PC-3 (cell line): Measurements from ENCODE around the gene ZFHX2. TPM values are rescaled to one million over a fixed set of nuclear protein-coding genes. Genes with fewer than 3 reads are reported as not detected.
A peak's percentile ranks its signal among the peaks of the same experiment; 100 is the strongest.

ENCODE experiments used
- ATAC-seq: fragments of 200-7000 bp; cut with Tn5 transposase; 2 replicates; pipeline ENCODE4 v1.9.1; 2020; ENCODE audit warnings: mild to moderate bottlenecking, moderate library complexity
- BruUV-seq: library from RNA; stranded (reverse); fragments of 400-500 nt; replicated peaks from 2 replicates; lab custom pipeline; 2021; lab: Mats Ljungman, UMichigan
- CTCF ChIA-PET: fragments of 300-600 bp; sonication (Branson Sonifier 250); formaldehyde crosslinking; loops from one replicate; lab custom pipeline; 2022; ENCODE audit warnings: antibody characterized with exemption; lab: Charles Lee
- POLR2A ChIA-PET: fragments of 300-600 bp; sonication (Branson Sonifier 250); formaldehyde crosslinking; loops from one replicate; lab custom pipeline; 2022; ENCODE audit warnings: antibody characterized with exemption; ENCODE audit not compliant: unreplicated experiment; lab: Charles Lee
- DNase-seq: peaks from one replicate; pipeline ENCODE4 v3.0.0-alpha.2; 2015
- H2AFZ ChIP-seq: fragments of 300-600 bp; sonication (generic); 2 replicates; pipeline ENCODE4 v1.6.0; 2016; ENCODE audit warnings: antibody characterized with exemption, low read length
- H3F3A ChIP-seq: fragments of 300-600 bp; sonication (generic); one replicate; pipeline ENCODE4 v1.6.0; 2017; ENCODE audit warnings: antibody characterized with exemption, low read length, control low read depth, mild to moderate bottlenecking; ENCODE audit not compliant: unreplicated experiment
- H3K27ac ChIP-seq: fragments of 300-600 bp; sonication (generic); 2 replicates; pipeline ENCODE4 v1.5.1; 2016; ENCODE audit warnings: mild to moderate bottlenecking, low read length
- H3K27me3 ChIP-seq: fragments of 300-600 bp; sonication (generic); 2 replicates; pipeline ENCODE4 v1.6.1; 2016; ENCODE audit warnings: low read length, mixed read lengths
- H3K36me3 ChIP-seq: fragments of 300-600 bp; sonication (generic); 2 replicates; pipeline ENCODE4 v1.6.1; 2016; ENCODE audit warnings: low read depth, mixed run types, low read length, mixed read lengths
- H3K4me1 ChIP-seq: fragments of 300-600 bp; sonication (generic); 2 replicates; pipeline ENCODE4 v1.5.1; 2016; ENCODE audit warnings: low read length; ENCODE audit not compliant: insufficient read depth
- H3K4me2 ChIP-seq: fragments of 300-600 bp; sonication (generic); 2 replicates; pipeline ENCODE4 v1.6.0; 2016; ENCODE audit warnings: low read length
- H3K4me3 ChIP-seq: fragments of 300-600 bp; sonication (generic); 2 replicates; pipeline ENCODE4 v1.5.1; 2016; ENCODE audit warnings: mild to moderate bottlenecking, low read length, mixed read lengths
- H3K79me2 ChIP-seq: fragments of 300-600 bp; sonication (generic); 2 replicates; pipeline ENCODE4 v1.6.1; 2017; ENCODE audit warnings: low read length, mixed read lengths
- H3K9ac ChIP-seq: fragments of 300-600 bp; sonication (generic); 2 replicates; pipeline ENCODE4 v1.6.0; 2016; ENCODE audit warnings: mild to moderate bottlenecking, low read length
- H3K9me2 ChIP-seq: fragments of 300-600 bp; sonication (generic); replicated peaks from 2 replicates; pipeline ENCODE4 v1.6.1; 2016; ENCODE audit warnings: mixed run types, low read length, mixed read lengths
- H3K9me3 ChIP-seq: fragments of 300-600 bp; sonication (generic); 2 replicates; pipeline ENCODE4 v1.6.1; 2016; ENCODE audit warnings: low read length, mixed read lengths
- H4K20me1 ChIP-seq: fragments of 300-600 bp; sonication (generic); 2 replicates; pipeline ENCODE4 v1.6.1; 2016; ENCODE audit warnings: low read length, mixed read lengths
- CTCF ChIP-seq: fragments of 300-600 bp; sonication (generic); conservative IDR thresholded peaks from 2 replicates; pipeline ENCODE4 v1.5.1; 2017; ENCODE audit warnings: antibody characterized with exemption, low read depth, mild to moderate bottlenecking, low read length
- EZH2 ChIP-seq: fragments of 300-600 bp; sonication (generic); IDR thresholded peaks from one replicate; pipeline ENCODE4 v1.6.1; 2017; ENCODE audit warnings: antibody characterized with exemption, mild to moderate bottlenecking, low read length; ENCODE audit not compliant: unreplicated experiment
- EZH2phosphoT487 ChIP-seq: fragments of 300-600 bp; sonication (generic); IDR thresholded peaks from 2 replicates; pipeline ENCODE4 v1.6.1; 2018; ENCODE audit warnings: mild to moderate bottlenecking, antibody characterized with exemption, low read length, borderline replicate concordance
- intact Hi-C: fragments of 100-400 bp; cut with micrococcal nuclease; formaldehyde crosslinking; loops from 2 replicates; pipeline ENCODE4 v1.9.0; 2023
- total RNA-seq: library from RNA; depleted of rRNA; stranded (reverse); fragments of >200 nt; gene quantifications from 2 replicates; pipeline ENCODE4 v1.2.3, GENCODE V29; 2014

Gene ZFHX2
- total RNA-seq, 1 experiment from 2014 or later: 0.55 TPM

GRCh38 chr14:23540141-23540469 is 11.5 kb downstream of the ZFHX2 start:
- POLR2A ChIA-PET: no interaction called here
- no peaks in the 10 kb centered on the region for H3F3A ChIP-seq

GRCh38 chr14:23539248-23540140 is 12.1 kb downstream of the ZFHX2 start:
- H3K4me2 ChIP-seq: no peak overlapping the region
- DNase-seq (peak; percentile 67), ATAC-seq (peak; percentile 63; the same call in 1 of the 2 replicates)
- TF ChIP-seq EZH2 (no peak), EZH2phosphoT487 (no peak), CTCF (peak; percentile 73)
- no peaks in the 10 kb centered on the region for H3K4me1 ChIP-seq
- H4K20me1 ChIP-seq: no peaks in the 10 kb centered on the region
- no TSS peak for BruUV-seq
- no peaks in the 10 kb centered on the region; the same call in 1 of the 2 replicates for H3K36me3 ChIP-seq
- intact Hi-C loops: no loop called here
- H3K4me3 ChIP-seq: no peak overlapping the region
- H3K9me3 ChIP-seq: no peaks in the 10 kb centered on the region
- POLR2A ChIA-PET: no interaction called here
- no peaks in the 10 kb centered on the region for H3K79me2 ChIP-seq
- H3K27ac ChIP-seq: no peak overlapping the region
- H2AFZ ChIP-seq: no peak overlapping the region
- H3K9ac ChIP-seq: no peak overlapping the region
- no peaks in the 10 kb centered on the region for H3K9me2 ChIP-seq
- H3F3A ChIP-seq: no peaks in the 10 kb centered on the region
- CTCF ChIA-PET: interaction anchor here (0.5 kb wide), 1 partner anchor 568 kb away, joined by 6 read pairs; no protein-coding TSS in a partner anchor
- no peaks in the 10 kb centered on the region for H3K27me3 ChIP-seq

More at GRCh38 chr14:23540141-23540469, 11.5 kb downstream of the ZFHX2 start:
- no peak for TF ChIP-seq EZH2
- no peak for TF ChIP-seq EZH2phosphoT487
- no peak for TF ChIP-seq CTCF
- no peak for ATAC-seq
- no peaks in the 10 kb centered on the region; the same call in 1 of the 2 replicates for H3K36me3 ChIP-seq
- H3K4me3 ChIP-seq: no peak overlapping the region
- H4K20me1 ChIP-seq: no peaks in the 10 kb centered on the region
- H3K27me3 ChIP-seq: no peaks in the 10 kb centered on the region
- H3K9me2 ChIP-seq: no peaks in the 10 kb centered on the region
- CTCF ChIA-PET: no interaction called here
- H2AFZ ChIP-seq: no peak overlapping the region
- H3K4me2 ChIP-seq: no peak overlapping the region
- H3K9ac ChIP-seq: no peak overlapping the region
- no peaks in the 10 kb centered on the region for H3K79me2 ChIP-seq
- no TSS peak for BruUV-seq
- no peak for DNase-seq
- H3K9me3 ChIP-seq: no peaks in the 10 kb centered on the region
- no peak overlapping the region for H3K27ac ChIP-seq
- intact Hi-C loops: no loop called here
- H3K4me1 ChIP-seq: no peaks in the 10 kb centered on the region

- Histone ChIP-seq H3F3A (no peaks in the 10 kb centered on the region), H2AFZ (no peak overlapping the region), H3K27ac (no peak overlapping the region), H3K9me2 (no peaks in the 10 kb centered on the region), H3K79me2 (no peaks in the 10 kb centered on the region), H3K9ac (no peak overlapping the region), H3K4me2 (no peak overlapping the region), H3K9me3 (no peaks in the 10 kb centered on the region), H3K36me3 (no peaks in the 10 kb centered on the region; the same call in 1 of the 2 replicates), H4K20me1 (no peaks in the 10 kb centered on the region), H3K4me1 (no peaks in the 10 kb centered on the region), H3K4me3 (no peak overlapping the region), H3K27me3 (no peaks in the 10 kb centered on the region)
- CTCF ChIA-PET: interaction anchor here (0.5 kb wide), 1 partner anchor 569 kb away, joined by 6 read pairs; no protein-coding TSS in a partner anchor
- TF ChIP-seq CTCF: no peak
- TF ChIP-seq EZH2phosphoT487: no peak
- TF ChIP-seq EZH2: no peak
- no peak for DNase-seq
- no TSS peak for BruUV-seq
- intact Hi-C loops: no loop called here
- no peak for ATAC-seq
- POLR2A ChIA-PET: no interaction called here
These were observed 12.8 kb downstream of the ZFHX2 start for GRCh38 chr14:23538785-23539184.
